Dermis lymphatic vessel endothelial cell (primary cell): Measurements from ENCODE around the gene GRP. TPM values are rescaled to one million over a fixed set of nuclear protein-coding genes. Genes with fewer than 3 reads are reported as not detected.

Experiments used
- total RNA-seq: library from RNA; depleted of rRNA; stranded (reverse); fragments of >200 nt; gene quantifications from 2 replicates; pipeline ENCODE4 v1.2.1, GENCODE V29; 2014

GRP gene
- total RNA-seq = not detected in 2 replicates

GRCh38 chr18:59219672-59220163, at the start of gene GRP:
Gene GRP (plus strand): TSS chr18:59220158. CDS start chr18:59220266, 108 bp downstream.

DNA sequence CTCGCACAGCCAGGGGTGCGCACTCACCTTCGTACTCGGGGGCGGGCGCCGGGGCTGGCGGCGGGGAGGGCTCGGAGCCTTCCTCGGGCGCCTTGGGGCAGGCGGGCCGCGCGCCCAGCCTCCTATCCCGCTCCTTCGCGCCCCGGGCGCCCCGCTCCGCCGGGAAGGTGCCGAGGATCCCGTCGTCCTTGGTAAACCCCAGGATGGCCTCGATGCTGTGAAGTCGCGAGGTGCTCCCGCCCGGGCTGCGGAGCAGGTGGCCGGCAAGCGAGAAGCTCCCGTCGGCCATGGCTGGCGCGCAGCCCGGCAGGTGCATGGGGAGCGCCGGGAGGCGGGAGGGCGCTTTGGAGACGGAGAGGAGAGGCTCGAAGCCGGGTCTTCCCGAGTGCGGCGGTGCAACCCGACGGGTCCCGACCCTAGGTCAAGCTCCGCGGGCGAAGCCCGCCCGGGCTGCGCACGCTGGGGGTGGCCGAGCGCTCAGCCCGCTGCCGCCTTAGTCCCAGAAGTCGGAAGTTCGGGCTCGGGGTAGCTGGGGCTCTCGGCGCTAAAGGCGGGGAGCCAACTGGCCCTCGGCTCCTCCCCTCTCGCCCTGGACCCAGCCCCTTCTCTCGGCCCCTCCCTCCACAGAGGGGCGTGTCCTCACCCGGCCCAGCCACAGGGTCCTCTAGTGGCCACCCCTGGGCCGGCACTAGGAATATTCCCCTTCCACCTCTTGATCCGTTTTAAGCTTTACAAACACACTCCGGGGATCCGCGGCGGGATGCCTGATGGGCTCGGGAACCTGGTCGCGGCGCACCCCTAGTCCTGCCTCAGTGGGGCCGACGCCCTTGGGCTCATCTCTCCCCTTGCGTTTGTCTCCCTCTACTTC, 53.2 kb downstream of the GRP start, which contains the start of gene RAX:
Gene RAX (minus strand): TSS at position 564 of the 868 bp plus-strand sequence. CDS start 248 bp downstream, at position 316.

Other genes with a start within 250 kb of the GRP start
- 22.9 and 26.0 TPM in 2 replicates for gene SEC11C, start 80.3 kb upstream of the GRP start, total RNA-seq
- gene RAX, start 53.3 kb downstream of the GRP start, total RNA-seq = not detected in 2 replicates
- not detected in 2 replicates for gene CPLX4, start 98.5 kb downstream of the GRP start, total RNA-seq
- 97.9 and 122 TPM in 2 replicates for gene LMAN1, start 139.1 kb downstream of the GRP start, total RNA-seq